Uterus (tissue), 4 donors: Measurements from ENCODE around the gene ANKRD55. TPM values are rescaled to one million over a fixed set of nuclear protein-coding genes. Genes with fewer than 3 reads are reported as not detected.
"Not testable (repeated sequence)": the region's sequence is repeated elsewhere in the genome, so short reads cannot be mapped to it uniquely, and the experiment has no call there.

Source experiments
- DNase-seq, 2 donors: peaks; one replicate each; pipeline ENCODE4 v3.0.0-alpha.2; 2019 to 2020
- H3K27ac ChIP-seq, 2 donors: fragments of 200-600 bp; sonication (generic); 1 replicate in 1 of 2; 2 replicates in 1 of 2; pipeline ENCODE4 v1.5.1; 2016 to 2018
- H3K27me3 ChIP-seq, 2 donors: fragments of 200-600 bp; sonication (generic); one replicate each; pipeline ENCODE4 v1.5.1; 2018 to 2019; ENCODE audit warnings: control low read depth in 1 of 2
- H3K36me3 ChIP-seq, 2 donors: fragments of 200-600 bp; sonication (generic); one replicate each; pipeline ENCODE4 v1.5.1; 2019; ENCODE audit warnings: control low read depth in 1 of 2
- H3K4me1 ChIP-seq, 2 donors: fragments of 200-600 bp; sonication (generic); one replicate each; pipeline ENCODE4 v1.5.1; 2018 to 2019; ENCODE audit warnings: control low read depth in 1 of 2
- H3K4me3 ChIP-seq, 2 donors: fragments of 200-600 bp; sonication (generic); 1 replicate in 1 of 2; 2 replicates in 1 of 2; pipeline ENCODE4 v1.5.1; 2018 to 2019; ENCODE audit warnings: mild to moderate bottlenecking in 1 of 2
- H3K9me3 ChIP-seq, 2 donors: fragments of 200-600 bp; sonication (generic); one replicate each; pipeline ENCODE4 v1.5.1; 2019; ENCODE audit warnings: control low read depth in 1 of 2
- CTCF ChIP-seq, 4 experiments: fragments of 200-600 bp in 2 of 4; fragments of 450-650 bp in 2 of 4; sonication (generic) in 2 of 4; IDR thresholded peaks; one replicate each; pipeline ENCODE4 v1.5.1; 2016 to 2019; ENCODE audit warnings: antibody characterized with exemption in 4 of 4, mild to moderate bottlenecking in 2 of 4, moderate library complexity in 1 of 4
- POLR2A ChIP-seq, 2 donors: fragments of 450-650 bp; IDR thresholded peaks; one replicate each; pipeline ENCODE4 v1.6.1; 2016; ENCODE audit warnings: antibody characterized with exemption in 2 of 2, mild to moderate bottlenecking in 1 of 2, moderate library complexity in 1 of 2
- intact Hi-C: fragments of 100-400 bp; cut with DNase I; formaldehyde crosslinking; loops from one replicate; pipeline ENCODE4 v1.15.1; 2023; ENCODE audit warnings: low total_unique reads
- total RNA-seq, 4 donors: library from RNA; depleted of rRNA in 3 of 4; stranded (reverse); fragments of >200 nt in 3 of 4; gene quantifications; one replicate each; pipeline versions ENCODE4 v1.1.0 to v1.2.4, GENCODE V29; 2014 to 2023
- donor health status: DM: yes; HTN: yes; CAD: no.

The ANKRD55 gene
- total RNA-seq, 4 donors from 2014 or later: 0.55 TPM; not detected in 3

GRCh38 chr5:56154732-56155484 is 78.2 kb downstream of the ANKRD55 start:
- Histone ChIP-seq H3K27me3 (no peaks in the 10 kb centered on the region), H3K36me3 (no peaks in the 10 kb centered on the region), H3K27ac (peak overlapping the region; percentile 10 to 51), H3K4me3 (no peak overlapping the region), H3K4me1 (no peaks in the 10 kb centered on the region), H3K9me3 (no peaks in the 10 kb centered on the region)
- intact Hi-C loops: no loop called here
- TF ChIP-seq POLR2A (IDR thresholded peaks at IDR 0.05) (no peak), CTCF (IDR thresholded peaks at IDR 0.05) (no peak)
- no peak for DNase-seq

- H3K27me3 ChIP-seq: no peaks in the 10 kb centered on the region
- H3K4me3 ChIP-seq: no peak overlapping the region
- H3K27ac ChIP-seq: no peak overlapping the region
- intact Hi-C loops: no loop called here
- no peak for DNase-seq
- H3K4me1 ChIP-seq: no peaks in the 10 kb centered on the region
- TF ChIP-seq CTCF (IDR thresholded peaks at IDR 0.05) (no peak), POLR2A (IDR thresholded peaks at IDR 0.05) (no peak)
- no peaks in the 10 kb centered on the region for H3K9me3 ChIP-seq
- no peaks in the 10 kb centered on the region for H3K36me3 ChIP-seq
Measured at GRCh38 chr5:56152437-56152836, 80.7 kb downstream of the ANKRD55 start.

GRCh38 chr5:56150756-56151155 is 82.4 kb downstream of the ANKRD55 start:
- H3K4me1 ChIP-seq, DNase-seq, H3K27me3 ChIP-seq, H3K9me3 ChIP-seq, intact Hi-C loops, H3K36me3 ChIP-seq, H3K27ac ChIP-seq, H3K4me3 ChIP-seq: not testable (repeated sequence)

GRCh38 chr5:56148453-56148971 is 84.6 kb downstream of the ANKRD55 start:
- H3K9me3 ChIP-seq: no peaks in the 10 kb centered on the region
- no peaks in the 10 kb centered on the region for H3K36me3 ChIP-seq
- intact Hi-C loops: no loop called here
- no peak for DNase-seq
- TF ChIP-seq CTCF (IDR thresholded peaks at IDR 0.05): no peak
- no peak for TF ChIP-seq POLR2A (IDR thresholded peaks at IDR 0.05)
- no peak overlapping the region for H3K27ac ChIP-seq
- no peaks in the 10 kb centered on the region for H3K4me1 ChIP-seq
- H3K4me3 ChIP-seq: no peak overlapping the region
- H3K27me3 ChIP-seq: no peaks in the 10 kb centered on the region

GRCh38 chr5:56147659-56148230 is 85.4 kb downstream of the ANKRD55 start:
- intact Hi-C loops: no loop called here
- TF ChIP-seq CTCF (IDR thresholded peaks at IDR 0.05) (no peak), POLR2A (IDR thresholded peaks at IDR 0.05) (no peak)

More at GRCh38 chr5:56147659-56148230, 85.4 kb downstream of the ANKRD55 start:
- Histone ChIP-seq H3K36me3 (no peaks in the 10 kb centered on the region), H3K4me1 (no peaks in the 10 kb centered on the region), H3K27me3 (no peaks in the 10 kb centered on the region), H3K4me3 (no peak overlapping the region), H3K9me3 (no peaks in the 10 kb centered on the region), H3K27ac (no peak overlapping the region)
- no peak for DNase-seq
